HUES48 (cell line): ENCODE results near the gene PLS3.

ENCODE experiments used
- H3K27ac ChIP-seq: one replicate; pipeline ENCODE4 v1.7.0; 2013; ENCODE audit warnings: low read depth, low read length, inconsistent platforms
- H3K27me3 ChIP-seq: 2 replicates; pipeline ENCODE4 v1.6.1; 2013; ENCODE audit warnings: mild to moderate bottlenecking, low read length; ENCODE audit not compliant: control insufficient read depth, insufficient read depth
- H3K36me3 ChIP-seq: 2 replicates; pipeline ENCODE4 v1.6.1; 2013; ENCODE audit warnings: low read length; ENCODE audit not compliant: control insufficient read depth, insufficient read depth
- H3K4me1 ChIP-seq: 2 replicates; pipeline ENCODE4 v1.6.1; 2013; ENCODE audit warnings: mild to moderate bottlenecking, low read length; ENCODE audit not compliant: control insufficient read depth, insufficient read depth
- H3K4me3 ChIP-seq: 2 replicates; pipeline ENCODE4 v1.5.1; 2013; ENCODE audit warnings: mild to moderate bottlenecking, low read depth, low read length
- H3K9ac ChIP-seq: 2 replicates; pipeline ENCODE4 v1.6.1; 2013; ENCODE audit warnings: mild to moderate bottlenecking, low read depth, low read length, moderate library complexity
- H3K9me3 ChIP-seq: 2 replicates; pipeline ENCODE4 v1.6.1; 2013; ENCODE audit warnings: low read length; ENCODE audit not compliant: control insufficient read depth, insufficient read depth

PLS3 gene

GRCh38 chrX:115589419-115589818, 28.4 kb downstream of the PLS3 start:
- Histone ChIP-seq H3K27ac (no peak overlapping the region), H3K4me3 (no peak overlapping the region), H3K36me3 (0 out of 2 replicates have a peak, but pooled peaks cover 4% of the 10 kb centered on the region), H3K27me3 (no peaks in the 10 kb centered on the region), H3K9ac (no peak overlapping the region), H3K9me3 (no peaks in the 10 kb centered on the region), H3K4me1 (peaks cover 41% of the 10 kb centered on the region)

GRCh38 chrX:115591420-115591819, 30.4 kb downstream of the PLS3 start:
- Histone ChIP-seq H3K27me3 (no peaks in the 10 kb centered on the region), H3K4me3 (no peak overlapping the region), H3K36me3 (peaks cover 11% of the 10 kb centered on the region; the same call in 1 of the 2 replicates), H3K9ac (no peak overlapping the region), H3K9me3 (no peaks in the 10 kb centered on the region), H3K27ac (peak overlapping the region; percentile 29), H3K4me1 (peaks cover 50% of the 10 kb centered on the region)

- peaks cover 50% of the 10 kb centered on the region for H3K4me1 ChIP-seq
Measured at GRCh38 chrX:115591856-115592842, 31.2 kb downstream of the PLS3 start.

GRCh38 chrX:115592997-115593734, 32.2 kb downstream of the PLS3 start:
- H3K27me3 ChIP-seq, result no peaks in the 10 kb centered on the region
- peak overlapping the region; percentile 63 for H3K27ac ChIP-seq
- H3K4me1 ChIP-seq, result peaks cover 50% of the 10 kb centered on the region
- peak overlapping the region; percentile 14; the same call in 1 of the 2 replicates for H3K4me3 ChIP-seq
- no peaks in the 10 kb centered on the region for H3K9me3 ChIP-seq
- peaks cover 11% of the 10 kb centered on the region; the same call in 1 of the 2 replicates for H3K36me3 ChIP-seq
- peak overlapping the region; percentile 34; the same call in 1 of the 2 replicates for H3K9ac ChIP-seq

More at GRCh38 chrX:115591856-115592842, 31.2 kb downstream of the PLS3 start:
- H3K27ac ChIP-seq, result peak overlapping the region; percentile 63
- no peaks in the 10 kb centered on the region for H3K27me3 ChIP-seq
- no peaks in the 10 kb centered on the region for H3K9me3 ChIP-seq
- no peak overlapping the region; the same call in 1 of the 2 replicates for H3K4me3 ChIP-seq
- peaks cover 11% of the 10 kb centered on the region; the same call in 1 of the 2 replicates for H3K36me3 ChIP-seq
- H3K9ac ChIP-seq, result no peak overlapping the region

GRCh38 chrX:115595049-115595448, 34.1 kb downstream of the PLS3 start:
- Histone ChIP-seq H3K27ac (peak overlapping the region; percentile 63), H3K4me1 (peaks cover 50% of the 10 kb centered on the region), H3K9ac (no peak overlapping the region)

GRCh38 chrX:115598556-115598955, 37.6 kb downstream of the PLS3 start:
- H3K4me1 ChIP-seq, result peaks cover 52% of the 10 kb centered on the region
- H3K36me3 ChIP-seq, result peaks cover 24% of the 10 kb centered on the region
- no peak overlapping the region for H3K9ac ChIP-seq
- no peaks in the 10 kb centered on the region for H3K27me3 ChIP-seq
- H3K27ac ChIP-seq, result no peak overlapping the region
- no peak overlapping the region for H3K4me3 ChIP-seq
- H3K9me3 ChIP-seq, result no peaks in the 10 kb centered on the region

More at GRCh38 chrX:115595049-115595448, 34.1 kb downstream of the PLS3 start:
- peaks cover 7% of the 10 kb centered on the region; the same call in 1 of the 2 replicates for H3K36me3 ChIP-seq
- no peaks in the 10 kb centered on the region for H3K9me3 ChIP-seq
- H3K27me3 ChIP-seq, result no peaks in the 10 kb centered on the region
- H3K4me3 ChIP-seq, result peak overlapping the region; percentile 21; the same call in 1 of the 2 replicates

GRCh38 chrX:115602308-115602707, 41.3 kb downstream of the PLS3 start:
- Histone ChIP-seq H3K27me3 (no peaks in the 10 kb centered on the region), H3K36me3 (peaks cover 25% of the 10 kb centered on the region), H3K9me3 (no peaks in the 10 kb centered on the region), H3K4me3 (no peak overlapping the region), H3K27ac (no peak overlapping the region), H3K9ac (no peak overlapping the region), H3K4me1 (peaks cover 32% of the 10 kb centered on the region)

GRCh38 chrX:115602729-115603389, 41.9 kb downstream of the PLS3 start:
- Histone ChIP-seq H3K9ac (no peak overlapping the region), H3K9me3 (no peaks in the 10 kb centered on the region), H3K4me1 (peaks cover 32% of the 10 kb centered on the region), H3K27ac (peak overlapping the region; percentile 31), H3K4me3 (no peak overlapping the region), H3K36me3 (peaks cover 29% of the 10 kb centered on the region), H3K27me3 (no peaks in the 10 kb centered on the region)

GRCh38 chrX:115603534-115604074, 42.6 kb downstream of the PLS3 start:
- no peaks in the 10 kb centered on the region for H3K27me3 ChIP-seq
- H3K27ac ChIP-seq, result no peak overlapping the region
- no peak overlapping the region for H3K4me3 ChIP-seq
- peaks cover 36% of the 10 kb centered on the region for H3K36me3 ChIP-seq
- peaks cover 32% of the 10 kb centered on the region for H3K4me1 ChIP-seq
- H3K9me3 ChIP-seq, result no peaks in the 10 kb centered on the region
- H3K9ac ChIP-seq, result no peak overlapping the region

- Histone ChIP-seq H3K9me3 (no peaks in the 10 kb centered on the region), H3K36me3 (peaks cover 60% of the 10 kb centered on the region), H3K9ac (no peak overlapping the region), H3K4me3 (no peak overlapping the region), H3K27ac (no peak overlapping the region), H3K27me3 (no peaks in the 10 kb centered on the region), H3K4me1 (peaks cover 20% of the 10 kb centered on the region)
Measured at GRCh38 chrX:115606861-115607260, 45.9 kb downstream of the PLS3 start.
